ENCODE results near the gene INVS.
A peak's percentile ranks its signal among the peaks of the same experiment; 100 is the strongest.

The INVS gene

GRCh38 chr9:100125236-100125635 lies 26.2 kb downstream of the INVS start:
- TF ChIP-seq CTCF (IDR thresholded peaks at IDR 0.05; ENCODE audit: unreplicated experiment in 3 of 3), result no peak
- H3K36me3 Mint-ChIP-seq (ENCODE audit: low read depth), result peaks cover 50% of the 10 kb centered on the region
- no peak overlapping the region for H3K27ac Mint-ChIP-seq
- H3K4me3 Mint-ChIP-seq, result no peak overlapping the region
- H3K27me3 Mint-ChIP-seq (ENCODE audit: low read depth), result no peaks in the 10 kb centered on the region
- peaks cover 3% of the 10 kb centered on the region for H3K9me3 Mint-ChIP-seq
- H3K4me1 Mint-ChIP-seq, result peaks cover 24% of the 10 kb centered on the region

GRCh38 chr9:100125910-100126309 lies 26.9 kb downstream of the INVS start:
- Mint-ChIP-seq H3K4me1 (peaks cover 31% of the 10 kb centered on the region), H3K9me3 (peaks cover 3% of the 10 kb centered on the region), H3K4me3 (no peak overlapping the region), H3K27ac (no peak overlapping the region), H3K27me3 (ENCODE audit: low read depth) (no peaks in the 10 kb centered on the region), H3K36me3 (ENCODE audit: low read depth) (peaks cover 43% of the 10 kb centered on the region)
- no peak for TF ChIP-seq CTCF (IDR thresholded peaks at IDR 0.05; ENCODE audit: unreplicated experiment in 3 of 3)

- no peak overlapping the region for H3K4me3 Mint-ChIP-seq
- H3K9me3 Mint-ChIP-seq, result peaks cover 3% of the 10 kb centered on the region
- TF ChIP-seq CTCF (IDR thresholded peaks at IDR 0.05; ENCODE audit: unreplicated experiment in 3 of 3), result no peak
- H3K27ac Mint-ChIP-seq, result no peak overlapping the region
- H3K4me1 Mint-ChIP-seq, result peaks cover 36% of the 10 kb centered on the region
- H3K36me3 Mint-ChIP-seq (ENCODE audit: low read depth), result peaks cover 39% of the 10 kb centered on the region
- H3K27me3 Mint-ChIP-seq (ENCODE audit: low read depth), result no peaks in the 10 kb centered on the region
These were observed 27.4 kb downstream of the INVS start for GRCh38 chr9:100126423-100126822.

- peaks cover 47% of the 10 kb centered on the region for H3K36me3 Mint-ChIP-seq (ENCODE audit: low read depth)
- H3K9me3 Mint-ChIP-seq, result peaks cover 5% of the 10 kb centered on the region
- no peak overlapping the region for H3K4me3 Mint-ChIP-seq
- H3K4me1 Mint-ChIP-seq, result peaks cover 45% of the 10 kb centered on the region
- no peak for TF ChIP-seq CTCF (IDR thresholded peaks at IDR 0.05; ENCODE audit: unreplicated experiment in 3 of 3)
- H3K27me3 Mint-ChIP-seq (ENCODE audit: low read depth), result peaks cover 4% of the 10 kb centered on the region
- H3K27ac Mint-ChIP-seq, result peak overlapping the region in 2 of 3 experiments; percentile 47 to 55
These were observed 30.7 kb downstream of the INVS start for GRCh38 chr9:100129772-100130171.

- H3K27me3 Mint-ChIP-seq (ENCODE audit: low read depth), result peaks cover 4% of the 10 kb centered on the region
- H3K27ac Mint-ChIP-seq, result peak overlapping the region in 2 of 3 experiments; percentile 21 to 55
These were observed 32.2 kb downstream of the INVS start for GRCh38 chr9:100131216-100131615.

More at GRCh38 chr9:100131216-100131615, 32.2 kb downstream of the INVS start:
- no peak for TF ChIP-seq CTCF (IDR thresholded peaks at IDR 0.05; ENCODE audit: unreplicated experiment in 3 of 3)
- Mint-ChIP-seq H3K36me3 (ENCODE audit: low read depth) (peaks cover 36% of the 10 kb centered on the region), H3K4me1 (peaks cover 45% of the 10 kb centered on the region), H3K9me3 (peaks cover 5% of the 10 kb centered on the region), H3K4me3 (no peak overlapping the region)
